Spleen (tissue), 7 donors: ENCODE results near the gene STAT3.
"Not testable (repeated sequence)": the region's sequence is repeated elsewhere in the genome, so short reads cannot be mapped to it uniquely, and the experiment has no call there.

Source experiments
- POLR2A ChIP-seq, 3 donors: fragments of 450-650 bp; IDR thresholded peaks; one replicate each; pipeline ENCODE4 v1.5.1; 2017; ENCODE audit warnings: antibody characterized with exemption in 3 of 3, mild to moderate bottlenecking in 1 of 3
- POLR2AphosphoS5 ChIP-seq, 3 donors: sonication (generic); formaldehyde crosslinking; IDR thresholded peaks; one replicate each; pipeline ENCODE4 v1.5.1; 2017; ENCODE audit warnings: antibody characterized with exemption in 3 of 3
- TF ChIP-seq, protein P1 (sequence below), 11 experiments: fragments of 200-600 bp in 7 of 11; fragments of 450-650 bp in 4 of 11; sonication (generic) in 4 of 11; IDR thresholded peaks in 8 of 11; conservative IDR thresholded peaks in 3 of 11; 1 replicate in 7 of 11; 2 replicates in 4 of 11; pipeline versions ENCODE4 v1.4.0 to v1.8.0; 2016 to 2021; ENCODE audit warnings: antibody characterized with exemption in 11 of 11, inconsistent platforms in 4 of 11, mild to moderate bottlenecking in 1 of 11
- donor health status: DM: no; HTN: no; CAD: no; lungs with moderate emphysema.
- donor health status: DM: no; HTN: no; CAD: no.
- donor health status: DM: no; HTN: no; CAD: no.

GRCh38 chr17:42391439-42391838 is 3.2 kb upstream of the STAT3 start:
- TF ChIP-seq, protein P1, sequence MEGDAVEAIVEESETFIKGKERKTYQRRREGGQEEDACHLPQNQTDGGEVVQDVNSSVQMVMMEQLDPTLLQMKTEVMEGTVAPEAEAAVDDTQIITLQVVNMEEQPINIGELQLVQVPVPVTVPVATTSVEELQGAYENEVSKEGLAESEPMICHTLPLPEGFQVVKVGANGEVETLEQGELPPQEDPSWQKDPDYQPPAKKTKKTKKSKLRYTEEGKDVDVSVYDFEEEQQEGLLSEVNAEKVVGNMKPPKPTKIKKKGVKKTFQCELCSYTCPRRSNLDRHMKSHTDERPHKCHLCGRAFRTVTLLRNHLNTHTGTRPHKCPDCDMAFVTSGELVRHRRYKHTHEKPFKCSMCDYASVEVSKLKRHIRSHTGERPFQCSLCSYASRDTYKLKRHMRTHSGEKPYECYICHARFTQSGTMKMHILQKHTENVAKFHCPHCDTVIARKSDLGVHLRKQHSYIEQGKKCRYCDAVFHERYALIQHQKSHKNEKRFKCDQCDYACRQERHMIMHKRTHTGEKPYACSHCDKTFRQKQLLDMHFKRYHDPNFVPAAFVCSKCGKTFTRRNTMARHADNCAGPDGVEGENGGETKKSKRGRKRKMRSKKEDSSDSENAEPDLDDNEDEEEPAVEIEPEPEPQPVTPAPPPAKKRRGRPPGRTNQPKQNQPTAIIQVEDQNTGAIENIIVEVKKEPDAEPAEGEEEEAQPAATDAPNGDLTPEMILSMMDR (IDR thresholded peaks at IDR 0.05 in 8 of 11, conservative IDR thresholded peaks at IDR 0.05 in 3 of 11): not testable (repeated sequence)
- not testable (repeated sequence) for TF ChIP-seq POLR2A, POLR2AphosphoS5 (IDR thresholded peaks at IDR 0.05)
